HEK293 (cell line): ENCODE results near the gene TSTD2.

Experiments used
- CTCF ChIA-PET: fragments of 350-600 bp; formaldehyde crosslinking; extraction: SDS; loops from one replicate; lab custom pipeline; 2021; ENCODE audit warnings: antibody characterized with exemption; lab: Yijun Ruan, JAX
- POLR2A ChIA-PET: fragments of 300-600 bp; formaldehyde crosslinking; extraction: SDS; loops from one replicate; lab custom pipeline; 2020; ENCODE audit warnings: antibody characterized with exemption, inconsistent platforms; lab: Yijun Ruan, JAX
- H3K27ac ChIP-seq: fragments of 200-500 bp; sonication (Bioruptor generic); 2 replicates; pipeline ENCODE4 v1.5.1; 2014; ENCODE audit warnings: low read depth, low read length, control low read depth, inconsistent platforms; ENCODE audit errors: extremely low read depth
- H3K36me3 ChIP-seq, 2 experiments: fragments of 200-500 bp in 1 of 2; sonication (Bioruptor generic) in 1 of 2; 1 replicate in 1 of 2; 2 replicates in 1 of 2; pipeline ENCODE4 v1.5.1; 2014 to 2017; ENCODE audit warnings: inconsistent platforms in 2 of 2, low read length in 2 of 2; ENCODE audit not compliant: control insufficient read depth in 2 of 2, insufficient read depth in 1 of 2
- H3K4me1 ChIP-seq: fragments of 200-500 bp; sonication (Bioruptor generic); 2 replicates; pipeline ENCODE4 v1.5.1; 2014; ENCODE audit warnings: mild to moderate bottlenecking, low read length, inconsistent platforms; ENCODE audit not compliant: control insufficient read depth, insufficient read depth
- H3K4me3 ChIP-seq: 2 replicates; pipeline ENCODE4 v1.5.1; 2011; ENCODE audit warnings: low read depth, mild to moderate bottlenecking, control low read depth, low read length, moderate library complexity
- H3K9me3 ChIP-seq: fragments of 200-500 bp; sonication (Bioruptor generic); 2 replicates; pipeline ENCODE4 v1.5.1; 2014; ENCODE audit warnings: low read depth, low read length, inconsistent platforms; ENCODE audit not compliant: control insufficient read depth, insufficient read depth
- ATF2 ChIP-seq: fragments of 450-650 bp; formaldehyde crosslinking; IDR thresholded peaks from 2 replicates; pipeline ENCODE4 v1.5.1; 2016; ENCODE audit warnings: missing biosample characterization, missing genetic modification characterization, low read depth
- GLI2 ChIP-seq: fragments of 450-650 bp; formaldehyde crosslinking; IDR thresholded peaks from 2 replicates; pipeline ENCODE4; 2017; ENCODE audit warnings: missing biosample characterization, missing genetic modification characterization, low read depth, borderline replicate concordance
- GLI4 ChIP-seq: fragments of 450-650 bp; formaldehyde crosslinking; IDR thresholded peaks from 2 replicates; pipeline ENCODE4 v1.5.1; 2016; ENCODE audit warnings: missing biosample characterization, missing genetic modification characterization
- HOXA7 ChIP-seq: sonication (generic); formaldehyde crosslinking; IDR thresholded peaks from 2 replicates; pipeline ENCODE4 v1.8.1; 2022; ENCODE audit warnings: missing genetic modification reagents, borderline replicate concordance
- KLF7 ChIP-seq: fragments of 450-650 bp; formaldehyde crosslinking; IDR thresholded peaks from 2 replicates; pipeline ENCODE4 v1.5.1; 2016; ENCODE audit warnings: missing biosample characterization, missing genetic modification characterization, borderline replicate concordance
- MEIS1 ChIP-seq: sonication (generic); formaldehyde crosslinking; IDR thresholded peaks from 2 replicates; pipeline ENCODE4 v1.8.1; 2022; ENCODE audit warnings: missing genetic modification reagents, mild to moderate bottlenecking, borderline replicate concordance
- ZNF114 ChIP-seq: fragments of 450-650 bp; formaldehyde crosslinking; IDR thresholded peaks from 2 replicates; pipeline ENCODE4 v1.5.0; 2017; ENCODE audit warnings: missing biosample characterization, missing genetic modification characterization
- ZNF132 ChIP-seq: fragments of 450-650 bp; formaldehyde crosslinking; IDR thresholded peaks from 2 replicates; pipeline ENCODE4 v1.5.1; 2017; ENCODE audit warnings: missing biosample characterization, missing genetic modification characterization, borderline replicate concordance
- ZNF16 ChIP-seq: fragments of 450-650 bp; formaldehyde crosslinking; IDR thresholded peaks from 2 replicates; pipeline ENCODE4 v1.5.1; 2016; ENCODE audit warnings: low read depth, missing biosample characterization, missing genetic modification characterization
- ZNF169 ChIP-seq: fragments of 450-650 bp; formaldehyde crosslinking; IDR thresholded peaks from 2 replicates; pipeline ENCODE4 v1.5.1; 2016; ENCODE audit warnings: missing biosample characterization, missing genetic modification characterization
- ZNF174 ChIP-seq: fragments of 450-650 bp; formaldehyde crosslinking; IDR thresholded peaks from 2 replicates; pipeline ENCODE4 v1.5.0; 2017; ENCODE audit warnings: missing biosample characterization, mild to moderate bottlenecking, missing genetic modification characterization
- ZNF175 ChIP-seq: fragments of 450-650 bp; formaldehyde crosslinking; IDR thresholded peaks from 2 replicates; pipeline ENCODE4 v1.5.1; 2016; ENCODE audit warnings: missing biosample characterization, missing genetic modification characterization
- ZNF19 ChIP-seq: fragments of 450-650 bp; formaldehyde crosslinking; IDR thresholded peaks from 2 replicates; pipeline ENCODE4; 2016; ENCODE audit warnings: missing biosample characterization, missing genetic modification characterization, low read depth
- ZNF449 ChIP-seq: fragments of 450-650 bp; formaldehyde crosslinking; IDR thresholded peaks from 2 replicates; pipeline ENCODE4 v1.5.1; 2017; ENCODE audit warnings: missing biosample characterization, mild to moderate bottlenecking, missing genetic modification characterization, moderate library complexity
- ZNF514 ChIP-seq: fragments of 450-650 bp; formaldehyde crosslinking; IDR thresholded peaks from 2 replicates; pipeline ENCODE4 v1.5.1; 2016; ENCODE audit warnings: missing biosample characterization, missing genetic modification characterization
- ZNF561 ChIP-seq: fragments of 450-650 bp; IDR thresholded peaks from 2 replicates; pipeline ENCODE4 v1.5.1; 2018; ENCODE audit warnings: missing biosample characterization, missing genetic modification characterization, borderline replicate concordance
- ZNF571 ChIP-seq: fragments of 450-650 bp; formaldehyde crosslinking; IDR thresholded peaks from 2 replicates; pipeline ENCODE4 v1.5.0; 2017; ENCODE audit warnings: missing biosample characterization, missing genetic modification characterization
- ZNF580 ChIP-seq: fragments of 450-650 bp; formaldehyde crosslinking; IDR thresholded peaks from 2 replicates; pipeline ENCODE4 v1.5.1; 2016; ENCODE audit warnings: missing biosample characterization, missing genetic modification characterization
- ZNF623 ChIP-seq: fragments of 450-650 bp; formaldehyde crosslinking; IDR thresholded peaks from 2 replicates; pipeline ENCODE4 v1.5.1; 2016; ENCODE audit warnings: missing biosample characterization, missing genetic modification characterization
- ZNF645 ChIP-seq: fragments of 450-650 bp; formaldehyde crosslinking; IDR thresholded peaks from 2 replicates; pipeline ENCODE4; 2016; ENCODE audit warnings: missing biosample characterization, missing genetic modification characterization
- ZNF654 ChIP-seq: fragments of 450-650 bp; formaldehyde crosslinking; IDR thresholded peaks from 2 replicates; pipeline ENCODE4 v1.5.1; 2016; ENCODE audit warnings: low read depth, missing biosample characterization, missing genetic modification characterization
- ZNF76 ChIP-seq: fragments of 450-650 bp; formaldehyde crosslinking; IDR thresholded peaks from 2 replicates; pipeline ENCODE4; 2016; ENCODE audit warnings: low read depth, missing biosample characterization, missing genetic modification characterization, borderline replicate concordance
- ZNF791 ChIP-seq: fragments of 450-650 bp; formaldehyde crosslinking; IDR thresholded peaks from 2 replicates; pipeline ENCODE4 v1.5.1; 2016; ENCODE audit warnings: missing biosample characterization, missing genetic modification characterization

TSTD2 gene

GRCh38 chr9:97660847-97661246 lies 27.7 kb upstream of the TSTD2 start:
- Histone ChIP-seq H3K36me3 (peaks cover 32 to 90% of the 10 kb centered on the region in 2 experiments), H3K9me3 (no peaks in the 10 kb centered on the region), H3K4me3 (no peak overlapping the region), H3K27ac (no peak overlapping the region), H3K4me1 (no peaks in the 10 kb centered on the region)
- TF ChIP-seq ZNF623 (tag by site-specific recombination) (no peak), ZNF514 (tag by site-specific recombination) (no peak), ZNF19 (no peak), ZNF561 (tag by site-specific recombination) (no peak), ZNF580 (tag by site-specific recombination) (no peak), HOXA7 (CRISPR knock-in tag) (no peak), MEIS1 (CRISPR knock-in tag) (no peak), ZNF174 (tag by site-specific recombination) (no peak), KLF7 (no peak), ZNF132 (tag by site-specific recombination) (no peak), ZNF791 (tag by site-specific recombination) (no peak), ZNF571 (no peak), ZNF16 (tag by site-specific recombination) (no peak)
- POLR2A ChIA-PET = no interaction called here
- CTCF ChIA-PET = no interaction called here

GRCh38 chr9:97660340-97660739 lies 27.2 kb upstream of the TSTD2 start:
- no peaks in the 10 kb centered on the region for H3K4me1 ChIP-seq
- no peak overlapping the region for H3K27ac ChIP-seq
- ChIA-PET CTCF (no interaction called here), POLR2A (no interaction called here)
- H3K4me3 ChIP-seq = no peak overlapping the region
- H3K9me3 ChIP-seq = no peaks in the 10 kb centered on the region
- H3K36me3 ChIP-seq = peaks cover 35 to 91% of the 10 kb centered on the region in 2 experiments
- TF ChIP-seq ZNF449 (tag by site-specific recombination) (no peak), ZNF76 (tag by site-specific recombination) (no peak), ZNF114 (tag by site-specific recombination) (no peak), GLI4 (tag by site-specific recombination) (no peak), ZNF175 (tag by site-specific recombination) (no peak), ZNF654 (no peak), ATF2 (tag by site-specific recombination) (no peak), ZNF645 (no peak), ZNF169 (tag by site-specific recombination) (no peak), ZNF19 (no peak), GLI2 (tag by site-specific recombination) (no peak)
